22Rv1 (cell line): ENCODE results near the gene PARP16.

ENCODE experiments used
- H3K27ac ChIP-seq: fragments of 450-650 bp; 2 replicates; pipeline ENCODE4 v1.5.1; 2017
- ZFX ChIP-seq: fragments of 450-650 bp; IDR thresholded peaks from 2 replicates; pipeline ENCODE4 v1.6.1; 2017; ENCODE audit warnings: antibody characterized with exemption, borderline replicate concordance
- TF ChIP-seq, protein P1 (sequence below): fragments of 450-650 bp; IDR thresholded peaks from 2 replicates; pipeline ENCODE4 v1.5.1; 2017; ENCODE audit warnings: mild to moderate bottlenecking

Gene PARP16

DNA sequence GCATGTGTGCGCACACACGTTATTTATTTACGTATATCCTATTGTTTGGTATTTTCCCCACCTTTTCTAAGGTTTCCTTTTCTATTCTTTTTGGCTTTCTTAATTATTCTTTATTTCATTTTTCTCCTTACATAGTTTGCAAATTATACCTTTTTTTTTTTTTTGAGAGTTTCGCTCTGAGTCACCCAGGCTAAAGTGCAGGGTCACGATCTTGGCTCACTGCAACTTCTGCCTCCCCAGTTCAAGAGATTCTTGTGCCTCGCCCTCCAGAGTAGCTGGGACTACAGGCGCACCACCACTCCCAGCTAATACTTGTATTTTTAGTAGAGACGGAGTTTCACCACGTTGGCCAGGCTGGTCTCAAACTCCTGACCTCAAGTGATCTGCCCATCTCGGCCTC lies 55.4 kb downstream of the PARP16 start:
- no peak overlapping the region for H3K27ac ChIP-seq
- TF ChIP-seq, protein P1, sequence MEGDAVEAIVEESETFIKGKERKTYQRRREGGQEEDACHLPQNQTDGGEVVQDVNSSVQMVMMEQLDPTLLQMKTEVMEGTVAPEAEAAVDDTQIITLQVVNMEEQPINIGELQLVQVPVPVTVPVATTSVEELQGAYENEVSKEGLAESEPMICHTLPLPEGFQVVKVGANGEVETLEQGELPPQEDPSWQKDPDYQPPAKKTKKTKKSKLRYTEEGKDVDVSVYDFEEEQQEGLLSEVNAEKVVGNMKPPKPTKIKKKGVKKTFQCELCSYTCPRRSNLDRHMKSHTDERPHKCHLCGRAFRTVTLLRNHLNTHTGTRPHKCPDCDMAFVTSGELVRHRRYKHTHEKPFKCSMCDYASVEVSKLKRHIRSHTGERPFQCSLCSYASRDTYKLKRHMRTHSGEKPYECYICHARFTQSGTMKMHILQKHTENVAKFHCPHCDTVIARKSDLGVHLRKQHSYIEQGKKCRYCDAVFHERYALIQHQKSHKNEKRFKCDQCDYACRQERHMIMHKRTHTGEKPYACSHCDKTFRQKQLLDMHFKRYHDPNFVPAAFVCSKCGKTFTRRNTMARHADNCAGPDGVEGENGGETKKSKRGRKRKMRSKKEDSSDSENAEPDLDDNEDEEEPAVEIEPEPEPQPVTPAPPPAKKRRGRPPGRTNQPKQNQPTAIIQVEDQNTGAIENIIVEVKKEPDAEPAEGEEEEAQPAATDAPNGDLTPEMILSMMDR, result no peak
- TF ChIP-seq ZFX, result no peak

DNA sequence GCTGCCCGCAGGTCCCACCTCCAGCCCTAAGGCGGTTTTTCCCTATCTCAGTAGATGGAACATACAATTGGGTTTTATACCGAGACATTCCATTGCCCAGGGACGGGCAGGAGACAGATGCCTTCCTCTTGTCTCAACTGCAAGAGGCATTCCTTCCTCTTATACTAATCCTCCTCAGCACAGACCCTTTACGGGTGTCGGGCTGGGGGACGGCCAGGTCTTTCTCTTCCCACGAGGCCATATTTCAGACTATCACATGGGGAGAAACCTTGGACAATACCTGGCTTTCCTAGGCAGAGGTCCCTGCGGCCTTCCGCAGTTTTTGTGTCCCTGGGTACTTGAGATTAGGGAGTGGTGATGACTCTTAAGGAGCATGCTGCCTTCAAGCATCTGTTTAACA lies 59.8 kb downstream of the PARP16 start:
- peak overlapping the region; percentile 43 for H3K27ac ChIP-seq

DNA sequence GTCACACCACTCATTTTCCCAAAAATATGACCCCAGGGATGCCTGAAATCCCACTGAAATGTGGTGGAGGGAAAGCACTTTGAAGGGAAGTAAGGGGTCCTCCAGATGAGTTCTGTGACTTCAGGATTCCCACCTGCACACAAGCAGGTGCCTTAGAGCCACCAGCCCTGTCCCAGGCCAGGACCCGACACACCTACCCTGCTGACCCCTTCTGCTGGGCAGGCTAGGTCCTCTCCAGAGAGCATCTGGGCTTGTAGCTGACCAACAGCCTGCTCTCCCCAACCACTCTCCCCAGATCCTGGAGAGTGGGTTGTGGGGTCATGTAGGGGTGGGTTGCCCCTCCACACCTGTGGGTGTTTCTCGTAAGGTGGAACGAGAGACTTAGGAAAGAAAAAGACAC lies 60.5 kb downstream of the PARP16 start:
- TF ChIP-seq ZFX, result no peak
- TF ChIP-seq, protein P1, result no peak
- H3K27ac ChIP-seq, result no peak overlapping the region

DNA sequence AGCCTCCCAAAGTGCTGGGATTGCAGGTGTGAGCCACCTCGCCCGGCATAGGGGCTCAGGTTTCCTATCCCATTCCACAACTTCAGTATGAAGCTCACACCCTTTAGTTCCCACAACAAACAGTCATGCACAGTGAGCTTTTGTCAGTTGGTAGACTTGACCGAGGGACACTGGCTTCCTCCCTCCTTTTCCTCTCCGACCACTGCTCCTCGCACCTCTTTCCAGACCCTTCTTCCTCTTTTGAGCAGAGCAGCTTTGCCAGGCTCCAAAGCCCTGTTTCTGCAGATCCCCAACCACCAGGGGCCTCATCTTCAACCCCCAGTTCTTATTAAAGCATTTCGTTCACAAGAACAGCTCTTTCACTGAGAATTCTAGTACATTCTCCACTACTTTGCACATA lies 62.7 kb downstream of the PARP16 start:
- TF ChIP-seq, protein P1, result no peak
- TF ChIP-seq ZFX, result no peak
- H3K27ac ChIP-seq, result no peak overlapping the region

DNA sequence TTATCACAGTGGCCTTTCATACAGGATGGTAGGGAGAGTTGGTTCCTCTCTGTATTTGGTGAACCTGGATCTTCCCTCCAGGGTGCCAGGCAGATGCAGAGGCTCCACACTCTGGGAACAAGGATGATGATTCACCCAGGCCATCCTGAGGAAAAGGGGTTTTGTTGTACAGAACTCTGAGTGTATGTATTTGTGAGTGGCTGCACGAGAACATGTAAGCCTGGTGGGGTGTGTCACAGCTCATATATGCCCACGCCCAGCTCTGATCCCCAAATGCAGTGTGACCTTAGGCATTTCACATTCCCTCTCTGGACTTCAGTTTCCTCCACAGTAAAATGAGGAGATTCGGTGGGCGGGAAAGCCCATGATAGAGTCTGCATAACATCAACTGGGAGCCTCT lies 63.8 kb downstream of the PARP16 start:
- no peak for TF ChIP-seq ZFX
- TF ChIP-seq, protein P1, result no peak
- no peak overlapping the region for H3K27ac ChIP-seq

DNA sequence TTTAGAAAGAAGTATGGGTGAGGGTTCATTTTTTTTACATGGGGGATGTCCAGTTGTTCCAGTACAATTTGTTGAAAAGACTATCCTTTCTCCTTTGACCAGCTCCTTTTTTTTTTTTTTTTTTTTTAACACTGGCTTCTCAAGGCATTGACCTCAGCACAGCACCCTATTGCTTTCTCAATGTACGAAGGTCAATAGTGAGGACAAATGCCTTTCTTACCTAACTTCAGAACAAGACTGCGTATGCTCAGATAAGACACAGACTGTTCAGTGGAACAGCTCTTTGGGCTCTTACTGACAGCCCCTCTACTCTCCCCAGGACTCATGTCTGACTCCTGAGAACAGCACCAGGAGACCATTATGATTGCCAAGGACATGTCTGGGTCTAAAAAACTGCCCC lies 65.0 kb downstream of the PARP16 start:
- TF ChIP-seq, protein P1, result no peak
- TF ChIP-seq ZFX, result no peak
- no peak overlapping the region for H3K27ac ChIP-seq

DNA sequence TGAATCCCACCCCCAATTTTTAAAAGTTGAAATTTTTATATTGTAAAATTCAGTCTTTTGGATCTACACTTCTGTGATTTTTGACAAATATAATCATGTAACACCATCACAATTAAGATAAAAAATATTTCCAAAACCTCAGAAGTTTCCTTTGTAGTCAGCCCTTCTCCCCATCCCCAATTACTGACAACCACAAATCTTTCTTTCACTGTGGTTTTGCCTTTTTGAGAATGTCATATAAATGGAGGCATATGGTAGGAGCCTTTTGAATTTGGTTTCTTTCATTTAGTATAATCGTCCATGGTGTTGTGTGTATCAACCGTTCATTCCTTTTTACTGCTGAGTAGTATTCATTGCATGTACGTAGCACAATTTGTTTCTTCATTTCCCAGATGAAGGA lies 67.5 kb downstream of the PARP16 start:
- H3K27ac ChIP-seq, result no peak overlapping the region
- no peak for TF ChIP-seq ZFX
- TF ChIP-seq, protein P1, result no peak

DNA sequence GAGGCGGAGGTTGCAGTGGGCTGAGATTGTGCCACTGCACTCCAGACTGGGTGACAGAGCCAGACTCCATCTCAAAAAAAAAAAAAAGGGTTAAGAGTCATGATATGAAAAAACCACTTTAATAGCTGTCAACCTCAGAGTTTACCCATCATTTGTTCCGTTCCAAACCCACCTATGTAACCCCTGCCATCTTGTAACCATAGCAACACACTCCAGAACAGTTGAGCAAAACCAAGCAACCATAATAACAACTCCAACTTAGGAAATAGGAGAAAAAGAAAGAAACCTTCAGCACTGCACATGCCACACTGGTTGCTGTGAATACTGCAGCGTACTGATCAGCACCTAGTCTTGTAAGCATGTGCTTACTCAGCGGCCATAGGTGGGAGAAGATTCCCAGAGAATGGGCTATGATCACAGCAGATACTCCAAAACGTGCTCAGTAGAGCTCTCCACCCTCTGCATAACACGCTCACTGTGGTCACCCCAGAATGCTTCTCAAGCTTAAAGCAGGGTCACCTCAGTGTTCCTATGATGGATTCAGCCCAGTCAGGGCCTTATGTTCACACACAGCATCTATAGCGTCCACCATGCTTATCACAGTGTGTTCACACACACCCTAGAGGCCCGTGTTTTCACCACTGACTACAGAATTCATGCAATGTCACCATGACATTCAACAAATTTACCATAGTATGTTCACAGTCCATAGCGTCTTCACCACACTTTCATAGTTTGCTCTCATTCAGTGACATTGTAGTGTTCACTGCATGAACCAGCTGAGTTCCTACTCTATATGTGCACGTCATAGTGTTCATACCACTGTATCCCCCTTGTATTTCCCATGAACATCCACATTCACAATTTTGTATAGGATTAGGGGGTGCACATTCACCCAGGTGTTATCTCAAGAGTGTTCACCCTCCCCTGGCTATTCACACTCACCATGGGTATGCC lies 68.9 kb downstream of the PARP16 start:
- TF ChIP-seq ZFX, result no peak
- TF ChIP-seq, protein P1, result no peak
- no peak overlapping the region for H3K27ac ChIP-seq
